Measurements from ENCODE around the gene ERVK3-1. TPM values are rescaled to one million over a fixed set of nuclear protein-coding genes. Genes with fewer than 3 reads are reported as not detected.

ERVK3-1 gene
- total RNA-seq, 1 experiment from 2014 or later, result 28.1 TPM

DNA sequence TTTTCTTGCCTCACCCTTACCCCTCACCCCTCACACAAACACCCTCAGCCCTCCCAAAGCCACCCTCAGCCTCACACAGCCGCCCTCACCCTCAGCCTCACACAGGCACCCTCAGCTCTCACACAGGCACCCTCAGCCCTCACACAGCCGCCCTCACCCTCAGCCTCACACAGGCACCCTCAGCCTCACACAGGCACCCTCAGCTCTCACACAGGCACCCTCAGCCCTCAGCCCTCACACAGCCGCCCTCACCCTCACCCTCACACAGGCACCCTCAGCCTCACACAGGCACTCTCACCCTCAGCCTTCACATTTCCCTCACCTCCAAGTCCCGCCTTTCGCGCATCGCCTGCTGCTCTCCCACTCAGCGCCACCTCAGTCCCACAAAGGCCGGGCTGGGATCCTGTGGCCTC is 21.3 kb downstream of the ERVK3-1 start:
- Histone ChIP-seq H2AFZ (ENCODE audit: low read depth, low read length, poor library complexity, severe bottlenecking) (no peak overlapping the region), H3K4me3 (replicated peaks in 1 of 2; ENCODE audit: low read depth in 1 of 2, low read length in 2 of 2) (peak overlapping the region; percentile 78 to 91), H3K27ac (ENCODE audit: low read depth, low read length) (peak overlapping the region; percentile 71), H3K27me3 (ENCODE audit: insufficient read depth, low read length) (no peaks in the 10 kb centered on the region), H3K4me1 (ENCODE audit: control insufficient read depth in 1 of 2, insufficient read depth in 2 of 2, low read length in 2 of 2) (peaks cover 10 to 24% of the 10 kb centered on the region in 2 experiments), H3K79me2 (ENCODE audit: insufficient read depth, low read length) (peaks cover 33% of the 10 kb centered on the region), H3K4me2 (ENCODE audit: low read length) (peak overlapping the region; percentile 90), H3K9me2 (ENCODE audit: insufficient read depth) (no peaks in the 10 kb centered on the region), H3K36me3 (ENCODE audit: control insufficient read depth in 1 of 2, insufficient read depth in 2 of 2, low read length in 2 of 2) (no peaks in the 10 kb centered on the region), H4K20me1 (ENCODE audit: insufficient read depth) (no peaks in the 10 kb centered on the region), H3K9ac (ENCODE audit: low read length) (peak overlapping the region; percentile 72), H3K9me3 (ENCODE audit: control insufficient read depth in 1 of 2, insufficient read depth in 1 of 2, low read depth in 1 of 2, low read length in 2 of 2) (no peaks in the 10 kb centered on the region)
- POLR2A ChIA-PET, result interaction anchor here (0.6 to 2.1 kb wide), 6 partner anchors 20 to 187 kb away, joined by 3 to 9 read pairs (median 3); partner anchors contain the start of gene ZNF497
- TF ChIP-seq RAD21 (IDR thresholded peaks at IDR 0.05; ENCODE audit: low read depth) (no peak), EZH2 (IDR thresholded peaks at IDR 0.05) (no peak), JUND (IDR thresholded peaks at IDR 0.05) (no peak), SIN3A (IDR thresholded peaks at IDR 0.05; ENCODE audit: low read depth) (no peak), EGR1 (IDR thresholded peaks at IDR 0.05; ENCODE audit: low read depth) (no peak)
- DNase-seq (ENCODE audit: low read depth, low spot score), result no peak
- intact Hi-C loops (cut with micrococcal nuclease), result loop anchor here (1.0 to 5.0 kb wide), 3 partner anchors 21 to 191 kb away; partner anchors contain the start of genes ERVK3-1, ZBTB45 and ZNF584
- CTCF ChIA-PET, result interaction anchor here (1.3 kb wide), 1 partner anchor 193 kb away, joined by 10 read pairs; the partner anchor contains the start of gene ZBTB45
- BruUV-seq (replicated peaks), result no TSS peak
- peak; percentile 33; the same call in 1 of the 2 replicates for ATAC-seq
- RAD21 ChIA-PET (ENCODE audit: low non-redundant PET in 1 of 2, low total read pairs in 2 of 2, uncharacterized antibody in 2 of 2, unreplicated experiment in 2 of 2), result interaction anchor here in 1 of 2 experiments (0.6 kb wide), 1 partner anchor 187 kb away, joined by 4 read pairs; no protein-coding TSS in a partner anchor

GRCh38 chr19:58326914-58327726 is 21.9 kb downstream of the ERVK3-1 start, which contains the start of gene ZSCAN22:
TSS of gene ZSCAN22 (plus strand) at chr19:58326994. CDS start at chr19:58334803, 7,809 bp downstream.
- Histone ChIP-seq H3K27ac (ENCODE audit: low read depth, low read length) (peak within 1 kb of the TSS; percentile 71), H3K9me2 (ENCODE audit: insufficient read depth) (no peaks in the 10 kb centered on the region), H3K4me2 (ENCODE audit: low read length) (peak within 1 kb of the TSS; percentile 90), H3K27me3 (ENCODE audit: insufficient read depth, low read length) (no peaks in the 10 kb centered on the region), H3K36me3 (ENCODE audit: control insufficient read depth in 1 of 2, insufficient read depth in 2 of 2, low read length in 2 of 2) (no peaks in the 10 kb centered on the region), H3K4me1 (ENCODE audit: control insufficient read depth in 1 of 2, insufficient read depth in 2 of 2, low read length in 2 of 2) (peaks cover 10 to 24% of the 10 kb centered on the region in 2 experiments), H4K20me1 (ENCODE audit: insufficient read depth) (no peaks in the 10 kb centered on the region), H3K9ac (ENCODE audit: low read length) (peak within 1 kb of the TSS; percentile 72), H3K4me3 (replicated peaks in 1 of 2; ENCODE audit: low read depth in 1 of 2, low read length in 2 of 2) (peak within 1 kb of the TSS; percentile 78 to 91), H2AFZ (ENCODE audit: low read depth, low read length, poor library complexity, severe bottlenecking) (peak within 1 kb of the TSS; percentile 13), H3K9me3 (ENCODE audit: control insufficient read depth in 1 of 2, insufficient read depth in 1 of 2, low read depth in 1 of 2, low read length in 2 of 2) (no peaks in the 10 kb centered on the region), H3K79me2 (ENCODE audit: insufficient read depth, low read length) (peaks cover 33% of the 10 kb centered on the region)
- POLR2A ChIA-PET, result interaction anchor here (0.6 to 2.1 kb wide), 6 partner anchors 21 to 187 kb away, joined by 3 to 9 read pairs (median 3); partner anchors contain the start of gene ZNF497
- CTCF ChIA-PET, result interaction anchor here (1.3 kb wide), 1 partner anchor 192 kb away, joined by 10 read pairs; the partner anchor contains the start of gene ZBTB45
- ATAC-seq (peak; percentile 93), DNase-seq (ENCODE audit: low read depth, low spot score) (peak; percentile 94)
- intact Hi-C loops (cut with micrococcal nuclease), result loop anchor here (1.0 to 5.0 kb wide), 5 partner anchors 22 to 190 kb away; partner anchors contain the start of genes ERVK3-1, ZBTB45, ZNF497 and ZNF544
- TSS peak; percentile 72 for BruUV-seq (replicated peaks)
- RAD21 ChIA-PET (ENCODE audit: low non-redundant PET in 1 of 2, low total read pairs in 2 of 2, uncharacterized antibody in 2 of 2, unreplicated experiment in 2 of 2), result interaction anchor here in 1 of 2 experiments (0.5 kb wide), 1 partner anchor 44 kb away, joined by 3 read pairs; no protein-coding TSS in a partner anchor
- TF ChIP-seq RAD21 (IDR thresholded peaks at IDR 0.05; ENCODE audit: low read depth) (no peak; the same call in 1 of the 2 replicates), SP1 (IDR thresholded peaks at IDR 0.05; ENCODE audit: low read depth) (peak; percentile 85), JUND (IDR thresholded peaks at IDR 0.05) (no peak), EGR1 (IDR thresholded peaks at IDR 0.05; ENCODE audit: low read depth) (no peak), POLR2A (IDR thresholded peaks at IDR 0.05; ENCODE audit: borderline replicate concordance, extremely low read depth, insufficient read depth, insufficient read length) (peak; percentile 85), ZFX (IDR thresholded peaks at IDR 0.05) (peak; percentile 72), POLR2AphosphoS5 (IDR thresholded peaks at IDR 0.05; ENCODE audit: low read depth, low read length) (peak; percentile 67), FOSL1 (IDR thresholded peaks at IDR 0.05; ENCODE audit: low read depth) (0 out of 2 replicates have a peak, but pooled peaks have one; percentile 18), EZH2phosphoT487 (IDR thresholded peaks at IDR 0.05; ENCODE audit: borderline replicate concordance) (no peak)
- TF ChIP-seq, protein P1, sequence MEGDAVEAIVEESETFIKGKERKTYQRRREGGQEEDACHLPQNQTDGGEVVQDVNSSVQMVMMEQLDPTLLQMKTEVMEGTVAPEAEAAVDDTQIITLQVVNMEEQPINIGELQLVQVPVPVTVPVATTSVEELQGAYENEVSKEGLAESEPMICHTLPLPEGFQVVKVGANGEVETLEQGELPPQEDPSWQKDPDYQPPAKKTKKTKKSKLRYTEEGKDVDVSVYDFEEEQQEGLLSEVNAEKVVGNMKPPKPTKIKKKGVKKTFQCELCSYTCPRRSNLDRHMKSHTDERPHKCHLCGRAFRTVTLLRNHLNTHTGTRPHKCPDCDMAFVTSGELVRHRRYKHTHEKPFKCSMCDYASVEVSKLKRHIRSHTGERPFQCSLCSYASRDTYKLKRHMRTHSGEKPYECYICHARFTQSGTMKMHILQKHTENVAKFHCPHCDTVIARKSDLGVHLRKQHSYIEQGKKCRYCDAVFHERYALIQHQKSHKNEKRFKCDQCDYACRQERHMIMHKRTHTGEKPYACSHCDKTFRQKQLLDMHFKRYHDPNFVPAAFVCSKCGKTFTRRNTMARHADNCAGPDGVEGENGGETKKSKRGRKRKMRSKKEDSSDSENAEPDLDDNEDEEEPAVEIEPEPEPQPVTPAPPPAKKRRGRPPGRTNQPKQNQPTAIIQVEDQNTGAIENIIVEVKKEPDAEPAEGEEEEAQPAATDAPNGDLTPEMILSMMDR (IDR thresholded peaks at IDR 0.05 in 2 of 3, conservative IDR thresholded peaks at IDR 0.05 in 1 of 3; ENCODE audit: borderline replicate concordance in 1 of 3, insufficient read depth in 1 of 3, low read depth in 2 of 3, low read length in 2 of 3), result no peak
- TF ChIP-seq, protein P2, sequence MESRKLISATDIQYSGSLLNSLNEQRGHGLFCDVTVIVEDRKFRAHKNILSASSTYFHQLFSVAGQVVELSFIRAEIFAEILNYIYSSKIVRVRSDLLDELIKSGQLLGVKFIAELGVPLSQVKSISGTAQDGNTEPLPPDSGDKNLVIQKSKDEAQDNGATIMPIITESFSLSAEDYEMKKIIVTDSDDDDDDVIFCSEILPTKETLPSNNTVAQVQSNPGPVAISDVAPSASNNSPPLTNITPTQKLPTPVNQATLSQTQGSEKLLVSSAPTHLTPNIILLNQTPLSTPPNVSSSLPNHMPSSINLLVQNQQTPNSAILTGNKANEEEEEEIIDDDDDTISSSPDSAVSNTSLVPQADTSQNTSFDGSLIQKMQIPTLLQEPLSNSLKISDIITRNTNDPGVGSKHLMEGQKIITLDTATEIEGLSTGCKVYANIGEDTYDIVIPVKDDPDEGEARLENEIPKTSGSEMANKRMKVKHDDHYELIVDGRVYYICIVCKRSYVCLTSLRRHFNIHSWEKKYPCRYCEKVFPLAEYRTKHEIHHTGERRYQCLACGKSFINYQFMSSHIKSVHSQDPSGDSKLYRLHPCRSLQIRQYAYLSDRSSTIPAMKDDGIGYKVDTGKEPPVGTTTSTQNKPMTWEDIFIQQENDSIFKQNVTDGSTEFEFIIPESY (IDR thresholded peaks at IDR 0.05; ENCODE audit: extremely low read depth, insufficient replicate concordance, low read length), result no peak
- TF ChIP-seq, protein P3, sequence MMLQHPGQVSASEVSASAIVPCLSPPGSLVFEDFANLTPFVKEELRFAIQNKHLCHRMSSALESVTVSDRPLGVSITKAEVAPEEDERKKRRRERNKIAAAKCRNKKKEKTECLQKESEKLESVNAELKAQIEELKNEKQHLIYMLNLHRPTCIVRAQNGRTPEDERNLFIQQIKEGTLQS (IDR thresholded peaks at IDR 0.05), result no peak

Measured in HCT116 (cell line).